Measurements from ENCODE around the gene FETUB. TPM values are rescaled to one million over a fixed set of nuclear protein-coding genes. Genes with fewer than 3 reads are reported as not detected.

FETUB gene
- total RNA-seq, 1 experiment from 2014 or later = not detected

- BruUV-seq (replicated peaks) = no TSS peak
Observed at GRCh38 chr3:186664119-186664495, 23.9 kb downstream of the FETUB start.

GRCh38 chr3:186664506-186664905, 24.3 kb downstream of the FETUB start:
- POLR2A ChIA-PET (ENCODE audit: unreplicated experiment) = no interaction called here
- peaks cover 8% of the 10 kb centered on the region for H3K4me1 ChIP-seq (replicated peaks; ENCODE audit: insufficient read depth)
- H4K20me1 ChIP-seq (ENCODE audit: insufficient read depth) = no peaks in the 10 kb centered on the region
- H3K4me3 ChIP-seq = no peak overlapping the region
- no peaks in the 10 kb centered on the region for H3K9me2 ChIP-seq (ENCODE audit: insufficient read depth)
- no peaks in the 10 kb centered on the region for H3K36me3 ChIP-seq (ENCODE audit: low read depth)
- no peak overlapping the region for H3K27ac ChIP-seq
- H3K79me2 ChIP-seq (ENCODE audit: low read depth) = no peaks in the 10 kb centered on the region
- no peak overlapping the region; the same call in 1 of the 2 replicates for H2AFZ ChIP-seq
- H3K27me3 ChIP-seq (ENCODE audit: insufficient read depth, low read depth) = no peaks in the 10 kb centered on the region
- no peaks in the 10 kb centered on the region; the same call in 1 of the 2 replicates for H3K9me3 ChIP-seq (ENCODE audit: insufficient read depth, low read depth)
- H3K4me2 ChIP-seq = no peak overlapping the region
- H3F3A ChIP-seq (ENCODE audit: insufficient read depth, low read depth) = no peaks in the 10 kb centered on the region; the same call in 1 of the 2 replicates
- intact Hi-C loops (cut with micrococcal nuclease; ENCODE audit: unreplicated experiment) = no loop called here
- no peak for TF ChIP-seq EZH2 (IDR thresholded peaks at IDR 0.05; ENCODE audit: low read depth)
- TF ChIP-seq CTCF (conservative IDR thresholded peaks at IDR 0.05) = no peak
- no TSS peak for BruUV-seq (replicated peaks)
- no peak for DNase-seq
- CTCF ChIA-PET = no interaction called here

More at GRCh38 chr3:186664119-186664495, 23.9 kb downstream of the FETUB start:
- Histone ChIP-seq H3K27me3 (ENCODE audit: insufficient read depth, low read depth) (no peaks in the 10 kb centered on the region), H3K9me2 (ENCODE audit: insufficient read depth) (no peaks in the 10 kb centered on the region), H3F3A (ENCODE audit: insufficient read depth, low read depth) (no peaks in the 10 kb centered on the region; the same call in 1 of the 2 replicates), H3K79me2 (ENCODE audit: low read depth) (no peaks in the 10 kb centered on the region), H3K36me3 (ENCODE audit: low read depth) (no peaks in the 10 kb centered on the region), H2AFZ (no peak overlapping the region; the same call in 1 of the 2 replicates), H4K20me1 (ENCODE audit: insufficient read depth) (no peaks in the 10 kb centered on the region), H3K4me1 (replicated peaks; ENCODE audit: insufficient read depth) (peaks cover 4% of the 10 kb centered on the region), H3K4me3 (no peak overlapping the region), H3K27ac (no peak overlapping the region), H3K9me3 (ENCODE audit: insufficient read depth, low read depth) (no peaks in the 10 kb centered on the region; the same call in 1 of the 2 replicates), H3K4me2 (no peak overlapping the region)
- TF ChIP-seq EZH2 (IDR thresholded peaks at IDR 0.05; ENCODE audit: low read depth) (no peak), CTCF (conservative IDR thresholded peaks at IDR 0.05) (no peak)
- ChIA-PET CTCF (no interaction called here), POLR2A (ENCODE audit: unreplicated experiment) (no interaction called here)
- intact Hi-C loops (cut with micrococcal nuclease; ENCODE audit: unreplicated experiment) = no loop called here
- DNase-seq = no peak

GRCh38 chr3:186665625-186666188, 25.5 kb downstream of the FETUB start, which contains the start of gene HRG:
Gene HRG (plus strand): TSS chr3:186666014. CDS start chr3:186666032, 18 bp downstream.
- H3K9me3 ChIP-seq (ENCODE audit: insufficient read depth, low read depth) = no peaks in the 10 kb centered on the region; the same call in 1 of the 2 replicates
- DNase-seq = no peak
- no peak for TF ChIP-seq CTCF (conservative IDR thresholded peaks at IDR 0.05)
- no peak for TF ChIP-seq EZH2 (IDR thresholded peaks at IDR 0.05; ENCODE audit: low read depth)
- H3K27ac ChIP-seq = no peak within 1 kb of the TSS
- no peak within 1 kb of the TSS for H3K4me3 ChIP-seq
- peaks cover 9% of the 10 kb centered on the region; the same call in 1 of the 2 replicates for H3F3A ChIP-seq (ENCODE audit: insufficient read depth, low read depth)
- CTCF ChIA-PET = no interaction called here
- no peaks in the 10 kb centered on the region for H4K20me1 ChIP-seq (ENCODE audit: insufficient read depth)
- no peaks in the 10 kb centered on the region for H3K9me2 ChIP-seq (ENCODE audit: insufficient read depth)
- peaks cover 20% of the 10 kb centered on the region for H3K4me1 ChIP-seq (replicated peaks; ENCODE audit: insufficient read depth)
- POLR2A ChIA-PET (ENCODE audit: unreplicated experiment) = no interaction called here
- H2AFZ ChIP-seq = no peak within 1 kb of the TSS
- H3K27me3 ChIP-seq (ENCODE audit: insufficient read depth, low read depth) = no peaks in the 10 kb centered on the region
- H3K4me2 ChIP-seq = no peak within 1 kb of the TSS
- no TSS peak for BruUV-seq (replicated peaks)
- no peaks in the 10 kb centered on the region for H3K36me3 ChIP-seq (ENCODE audit: low read depth)
- intact Hi-C loops (cut with micrococcal nuclease; ENCODE audit: unreplicated experiment) = no loop called here
- no peaks in the 10 kb centered on the region for H3K79me2 ChIP-seq (ENCODE audit: low read depth)

Measured in PC-9 (cell line).